ENCODE data around the gene AVPI1. TPM values are rescaled to one million over a fixed set of nuclear protein-coding genes. Genes with fewer than 3 reads are reported as not detected.

AVPI1 gene
- total and polyA plus RNA-seq, 2 of the 13 experiments (the other 11 are each of a cell fraction or from before 2014, with no cell fraction given): 39.8 to 61.2 TPM

- no peaks in the 10 kb centered on the region for H3K27me3 ChIP-seq (ENCODE audit: control insufficient read depth in 1 of 2, insufficient read depth in 2 of 2, low read length in 2 of 2)
- no peaks in the 10 kb centered on the region for H3K9me3 ChIP-seq (ENCODE audit: low read length)
- no peaks in the 10 kb centered on the region for H4K20me1 ChIP-seq (ENCODE audit: insufficient read depth, low read length)
- H3K4me1 ChIP-seq (ENCODE audit: insufficient read depth, low read length): peaks cover 18% of the 10 kb centered on the region
- in situ Hi-C loops (cut with HindIII; ENCODE audit: extremely low pct_ligation_motif_present, low pct_unique_long_range_greater_than_20kb): no loop called here
- no peak overlapping the region for H3K9ac ChIP-seq (ENCODE audit: insufficient read depth, low read depth, low read length)
- BruUV-seq (replicated peaks): no TSS peak
- FAIRE-seq (no peak), DNase-seq (ENCODE audit: low spot score) (no peak), ATAC-seq (peak; percentile 15; the same call in 1 of the 3 replicates)
- 68% methylated on average over 1 of the region's 1 CpG for WGBS (ENCODE audit: low lambda C conversion rate)
- POLR2A ChIA-PET: interaction anchor here (1.3 kb wide), 1 partner anchor 29 kb away, joined by 4 read pairs; the partner anchor contains the start of gene PI4K2A
- no peak overlapping the region for H2AFZ ChIP-seq (ENCODE audit: low read length)
- CTCF ChIA-PET (ENCODE audit: low intra/inter-chr PET ratio, low total read pairs): no interaction called here
- intact Hi-C loops (cut with micrococcal nuclease; ENCODE audit: unreplicated experiment): no loop called here
- H3K4me2 ChIP-seq (ENCODE audit: low read depth, low read length): no peak overlapping the region
- H3K27ac ChIP-seq (ENCODE audit: extremely low read length, insufficient read depth, low read length): no peak overlapping the region
- no peak overlapping the region for H3K4me3 ChIP-seq (replicated peaks in 1 of 3; ENCODE audit: insufficient read depth in 1 of 3, low read depth in 2 of 3, low read length in 3 of 3)
- H3K36me3 ChIP-seq (replicated peaks in 1 of 2; ENCODE audit: control insufficient read depth in 1 of 2, insufficient read depth in 2 of 2, low read length in 2 of 2): peaks cover 5 to 33% of the 10 kb centered on the region in 2 experiments
- H3K79me2 ChIP-seq (ENCODE audit: insufficient read depth, low read length): no peaks in the 10 kb centered on the region
- TF ChIP-seq, protein P1, sequence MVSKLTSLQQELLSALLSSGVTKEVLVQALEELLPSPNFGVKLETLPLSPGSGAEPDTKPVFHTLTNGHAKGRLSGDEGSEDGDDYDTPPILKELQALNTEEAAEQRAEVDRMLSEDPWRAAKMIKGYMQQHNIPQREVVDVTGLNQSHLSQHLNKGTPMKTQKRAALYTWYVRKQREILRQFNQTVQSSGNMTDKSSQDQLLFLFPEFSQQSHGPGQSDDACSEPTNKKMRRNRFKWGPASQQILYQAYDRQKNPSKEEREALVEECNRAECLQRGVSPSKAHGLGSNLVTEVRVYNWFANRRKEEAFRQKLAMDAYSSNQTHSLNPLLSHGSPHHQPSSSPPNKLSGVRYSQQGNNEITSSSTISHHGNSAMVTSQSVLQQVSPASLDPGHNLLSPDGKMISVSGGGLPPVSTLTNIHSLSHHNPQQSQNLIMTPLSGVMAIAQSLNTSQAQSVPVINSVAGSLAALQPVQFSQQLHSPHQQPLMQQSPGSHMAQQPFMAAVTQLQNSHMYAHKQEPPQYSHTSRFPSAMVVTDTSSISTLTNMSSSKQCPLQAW (CRISPR knock-in tag; IDR thresholded peaks at IDR 0.05): no peak
- TF ChIP-seq, protein P2, sequence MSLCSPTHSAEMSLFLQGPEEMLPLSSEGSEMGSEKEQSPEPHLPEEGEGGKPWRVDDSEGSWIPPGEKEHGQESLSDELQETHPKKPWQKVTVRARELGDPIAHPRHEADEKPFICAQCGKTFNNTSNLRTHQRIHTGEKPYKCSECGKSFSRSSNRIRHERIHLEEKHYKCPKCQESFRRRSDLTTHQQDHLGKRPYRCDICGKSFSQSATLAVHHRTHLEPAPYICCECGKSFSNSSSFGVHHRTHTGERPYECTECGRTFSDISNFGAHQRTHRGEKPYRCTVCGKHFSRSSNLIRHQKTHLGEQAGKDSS (CRISPR knock-in tag; IDR thresholded peaks at IDR 0.05; ENCODE audit: borderline replicate concordance, low read depth): no peak
- TF ChIP-seq HINFP (CRISPR knock-in tag; IDR thresholded peaks at IDR 0.05; ENCODE audit: low read depth) (no peak), HNRNPK (IDR thresholded peaks at IDR 0.05; ENCODE audit: low read depth, low read length, poor library complexity, severe bottlenecking) (no peak), SMARCE1 (IDR thresholded peaks at IDR 0.05; ENCODE audit: borderline replicate concordance) (no peak), MAFG (CRISPR knock-in tag; IDR thresholded peaks at IDR 0.05) (no peak), DMTF1 (CRISPR knock-in tag; IDR thresholded peaks at IDR 0.05) (no peak), NFATC3 (CRISPR knock-in tag; IDR thresholded peaks at IDR 0.05) (no peak), ZBTB26 (CRISPR knock-in tag; IDR thresholded peaks at IDR 0.05; ENCODE audit: borderline replicate concordance) (no peak), FOSL2 (CRISPR knock-in tag; IDR thresholded peaks at IDR 0.05) (no peak), HNF4A (CRISPR knock-in tag; IDR thresholded peaks at IDR 0.05) (no peak), DNMT1 (CRISPR knock-in tag; IDR thresholded peaks at IDR 0.05) (no peak), BCL3 (CRISPR knock-in tag; IDR thresholded peaks at IDR 0.05) (no peak)
- TF ChIP-seq, protein P3, sequence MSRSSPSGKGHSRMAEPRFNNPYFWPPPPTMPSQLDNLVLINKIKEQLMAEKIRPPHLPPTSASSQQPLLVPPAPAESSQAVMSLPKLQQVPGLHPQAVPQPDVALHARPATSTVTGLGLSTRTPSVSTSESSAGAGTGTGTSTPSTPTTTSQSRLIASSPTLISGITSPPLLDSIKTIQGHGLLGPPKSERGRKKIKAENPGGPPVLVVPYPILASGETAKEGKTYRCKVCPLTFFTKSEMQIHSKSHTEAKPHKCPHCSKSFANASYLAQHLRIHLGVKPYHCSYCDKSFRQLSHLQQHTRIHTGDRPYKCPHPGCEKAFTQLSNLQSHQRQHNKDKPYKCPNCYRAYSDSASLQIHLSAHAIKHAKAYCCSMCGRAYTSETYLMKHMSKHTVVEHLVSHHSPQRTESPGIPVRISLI (CRISPR knock-in tag; IDR thresholded peaks at IDR 0.05; ENCODE audit: borderline replicate concordance): no peak
These were observed 17.5 kb downstream of the AVPI1 start for GRCh38 chr10:97669571-97669970.

Measured in HepG2 (cell line).